SK-N-MC (cell line): ENCODE results near the gene ANAPC2.

Experiments used
- EZH2 ChIP-seq: fragments of 200-600 bp; sonication (generic); IDR thresholded peaks from one replicate; pipeline ENCODE4 v1.6.1; 2017; ENCODE audit warnings: antibody characterized with exemption
- POLR2AphosphoS5 ChIP-seq: IDR thresholded peaks from 2 replicates; pipeline ENCODE4 v1.6.1; 2012; ENCODE audit warnings: mild to moderate bottlenecking, low read depth, low read length, borderline replicate concordance

DNA sequence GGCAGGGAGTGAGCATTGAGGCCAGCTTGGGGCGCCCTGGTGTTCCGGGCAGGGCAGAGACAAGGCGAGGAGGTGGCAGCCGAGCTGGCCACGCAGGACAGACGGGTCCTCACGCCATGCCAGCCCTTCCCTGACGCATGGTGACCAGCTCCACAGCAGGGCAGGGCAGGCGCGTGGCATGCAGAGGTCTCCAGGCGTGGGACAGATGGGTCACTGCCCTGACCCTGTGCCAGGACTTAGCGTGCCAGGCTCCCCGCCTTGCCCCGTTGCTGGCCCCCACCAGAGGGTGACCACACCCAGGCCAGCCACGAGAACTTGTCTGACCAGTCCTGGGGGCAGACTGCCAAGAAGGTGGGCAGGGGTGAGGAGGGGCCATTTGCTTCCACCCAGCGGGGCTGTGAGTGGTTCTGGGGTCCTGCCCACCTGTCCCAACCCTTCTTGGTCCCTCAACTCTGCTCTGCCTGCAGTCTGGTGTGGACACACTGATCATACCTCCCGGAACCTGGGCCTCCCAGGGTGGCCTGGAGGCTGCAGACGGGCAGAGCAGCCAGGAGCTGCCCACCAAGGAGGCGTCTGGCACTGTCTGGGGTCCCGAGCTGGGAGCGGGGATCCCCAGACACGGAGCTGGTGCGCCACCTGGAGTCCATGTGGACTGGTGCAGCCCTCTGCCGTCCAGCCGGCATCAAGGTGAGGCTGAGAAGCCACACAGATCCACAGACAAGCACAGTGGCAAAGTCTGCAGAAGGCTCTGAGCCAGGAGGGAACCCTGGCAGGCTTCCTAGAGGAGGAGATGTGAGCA lies 38.9 kb upstream of the ANAPC2 start, which contains the start of gene RNF224:
- TF ChIP-seq EZH2 = no peak
- TF ChIP-seq POLR2AphosphoS5 = no peak
